ENCODE measurements around the gene SRPK2. TPM values are rescaled to one million over a fixed set of nuclear protein-coding genes. Genes with fewer than 3 reads are reported as not detected.

The SRPK2 gene
- total and polyA plus RNA-seq, 9 donors, result 28.4 to 45.1 (median 34.8) TPM

DNA sequence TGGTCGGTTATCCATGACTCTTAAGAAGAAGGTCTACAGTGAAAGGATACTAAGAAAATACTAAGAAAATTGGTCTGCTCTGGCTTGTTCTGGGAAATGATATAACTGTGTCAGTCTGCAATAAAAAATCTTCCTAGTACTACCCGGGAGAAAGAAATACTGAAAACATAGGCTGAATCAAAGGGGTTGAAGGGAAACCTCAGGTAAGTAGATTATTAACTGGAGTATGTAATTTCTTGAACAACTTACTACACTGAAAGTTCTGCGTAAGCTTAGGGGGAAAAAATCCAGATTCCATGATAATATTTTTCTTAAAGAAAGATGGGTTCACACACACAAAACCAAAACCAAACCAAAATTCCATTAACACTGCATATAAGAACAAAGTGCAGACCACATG is 231.4 kb downstream of the SRPK2 start:
- no peak for DNase-seq
- Histone ChIP-seq H3K27me3 (ENCODE audit: control insufficient read depth, insufficient read depth, low read length) (no peaks in the 10 kb centered on the region), H3K36me3 (ENCODE audit: control insufficient read depth, insufficient read depth, low read length) (peaks cover 11% of the 10 kb centered on the region), H3K4me3 (ENCODE audit: low read length) (no peak overlapping the region), H3K4me1 (ENCODE audit: control insufficient read depth, insufficient read depth, low read length) (no peaks in the 10 kb centered on the region), H3K9me3 (replicated peaks; ENCODE audit: control insufficient read depth, low read depth, low read length) (no peaks in the 10 kb centered on the region), H3K27ac (ENCODE audit: low read length) (no peak overlapping the region)
- no CpG with 5 or more reads among the region's 3 CpGs for WGBS (ENCODE audit: insufficient coverage)

DNA sequence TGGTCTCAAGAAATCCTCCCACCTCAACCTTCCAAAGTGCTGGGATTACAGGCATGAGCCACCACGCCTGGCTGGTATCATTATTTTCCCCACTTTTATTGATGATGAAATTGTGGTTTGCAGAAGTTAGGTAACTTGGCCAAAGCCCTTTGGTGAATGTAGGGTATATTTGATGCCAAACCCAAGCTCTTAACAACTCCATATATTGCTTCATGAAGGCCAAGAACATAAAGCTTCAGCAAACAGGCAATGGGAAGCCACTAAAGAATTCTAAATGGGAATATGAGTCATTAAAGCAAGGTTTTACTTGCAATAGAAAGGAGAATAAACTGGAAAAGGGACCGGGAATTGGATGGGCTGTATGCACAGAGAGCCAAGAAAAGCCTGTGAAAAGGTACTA is 232.0 kb downstream of the SRPK2 start:
- peaks cover 11% of the 10 kb centered on the region for H3K36me3 ChIP-seq (ENCODE audit: control insufficient read depth, insufficient read depth, low read length)
- H3K27ac ChIP-seq (ENCODE audit: low read length), result no peak overlapping the region
- H3K4me1 ChIP-seq (ENCODE audit: control insufficient read depth, insufficient read depth, low read length), result no peaks in the 10 kb centered on the region
- WGBS (ENCODE audit: insufficient coverage), result 100% methylated on average over 1 of the region's 2 CpGs
- H3K27me3 ChIP-seq (ENCODE audit: control insufficient read depth, insufficient read depth, low read length), result no peaks in the 10 kb centered on the region
- no peaks in the 10 kb centered on the region for H3K9me3 ChIP-seq (replicated peaks; ENCODE audit: control insufficient read depth, low read depth, low read length)
- H3K4me3 ChIP-seq (ENCODE audit: low read length), result no peak overlapping the region
- DNase-seq, result no peak

DNA sequence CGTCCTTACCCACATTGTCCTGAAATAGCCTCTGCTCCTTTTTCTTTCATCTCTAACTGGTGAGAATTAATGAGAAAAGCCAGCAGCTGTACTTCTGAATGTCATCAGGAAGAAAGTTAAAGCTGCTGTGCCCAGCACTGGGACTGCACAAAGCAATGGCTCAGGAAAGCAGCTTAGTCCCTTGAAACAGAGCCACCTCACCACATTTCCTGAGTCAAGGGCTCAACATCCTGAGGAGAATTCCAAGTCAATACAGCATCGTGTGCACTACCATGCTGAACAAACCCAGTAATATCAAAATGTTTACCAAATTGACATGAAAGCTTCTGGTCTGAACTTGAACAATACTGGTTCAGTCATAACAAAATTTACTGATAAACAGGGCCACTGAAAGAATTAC is 234.6 kb downstream of the SRPK2 start:
- no peak overlapping the region for H3K4me3 ChIP-seq (ENCODE audit: low read length)
- DNase-seq, result no peak
- H3K4me1 ChIP-seq (ENCODE audit: control insufficient read depth, insufficient read depth, low read length), result no peaks in the 10 kb centered on the region
- 80% methylated on average over 1 of the region's 2 CpGs for WGBS (ENCODE audit: insufficient coverage)
- H3K36me3 ChIP-seq (ENCODE audit: control insufficient read depth, insufficient read depth, low read length), result peaks cover 7% of the 10 kb centered on the region
- H3K27me3 ChIP-seq (ENCODE audit: control insufficient read depth, insufficient read depth, low read length), result no peaks in the 10 kb centered on the region
- no peak overlapping the region for H3K27ac ChIP-seq (ENCODE audit: low read length)
- no peaks in the 10 kb centered on the region for H3K9me3 ChIP-seq (replicated peaks; ENCODE audit: control insufficient read depth, low read depth, low read length)

DNA sequence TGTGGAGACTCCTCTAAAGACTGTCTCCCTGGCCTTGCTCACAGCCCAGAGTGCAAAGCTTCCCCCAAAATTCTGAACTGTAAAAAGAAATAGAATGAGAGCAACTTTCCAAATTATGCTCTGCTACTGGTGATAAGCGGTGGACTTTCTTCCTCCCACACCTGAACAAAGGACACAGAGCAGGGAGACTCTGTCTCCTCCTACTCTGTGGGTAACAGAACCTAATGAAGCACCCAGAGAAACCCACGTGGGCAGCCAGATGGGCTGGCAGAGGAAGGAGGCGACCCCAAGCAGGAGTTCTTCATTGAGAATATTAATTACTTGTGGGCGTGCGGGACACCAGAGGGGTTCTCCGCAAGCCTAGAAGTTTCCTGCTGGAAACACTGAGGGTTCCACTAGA is 235.2 kb downstream of the SRPK2 start:
- 100% methylated on average over 1 of the region's 6 CpGs for WGBS (ENCODE audit: insufficient coverage)
- no peak overlapping the region for H3K4me3 ChIP-seq (ENCODE audit: low read length)
- H3K4me1 ChIP-seq (ENCODE audit: control insufficient read depth, insufficient read depth, low read length), result no peaks in the 10 kb centered on the region
- H3K9me3 ChIP-seq (replicated peaks; ENCODE audit: control insufficient read depth, low read depth, low read length), result no peaks in the 10 kb centered on the region
- no peak for DNase-seq
- H3K27me3 ChIP-seq (ENCODE audit: control insufficient read depth, insufficient read depth, low read length), result no peaks in the 10 kb centered on the region
- H3K27ac ChIP-seq (ENCODE audit: low read length), result no peak overlapping the region
- H3K36me3 ChIP-seq (ENCODE audit: control insufficient read depth, insufficient read depth, low read length), result peaks cover 7% of the 10 kb centered on the region

DNA sequence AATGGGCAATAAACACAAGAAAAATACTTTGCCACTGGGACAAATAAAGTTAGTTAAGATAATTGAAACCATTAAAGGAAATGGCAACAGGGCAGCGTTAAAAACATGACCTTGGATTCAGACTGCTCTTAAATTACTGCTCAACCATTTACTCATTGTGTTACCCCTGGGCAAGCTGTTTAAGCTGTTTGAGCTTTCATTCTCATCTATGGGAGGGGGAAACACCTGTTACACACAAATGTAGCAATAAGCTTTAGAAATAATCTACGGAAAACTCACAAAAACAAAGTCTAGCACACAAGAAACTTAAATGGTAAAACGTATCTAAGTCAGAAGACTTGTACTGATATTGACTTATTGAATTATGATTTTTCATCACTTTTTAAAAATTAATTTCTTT is 237.6 kb downstream of the SRPK2 start:
- H3K36me3 ChIP-seq (ENCODE audit: control insufficient read depth, insufficient read depth, low read length), result peaks cover 7% of the 10 kb centered on the region

DNA sequence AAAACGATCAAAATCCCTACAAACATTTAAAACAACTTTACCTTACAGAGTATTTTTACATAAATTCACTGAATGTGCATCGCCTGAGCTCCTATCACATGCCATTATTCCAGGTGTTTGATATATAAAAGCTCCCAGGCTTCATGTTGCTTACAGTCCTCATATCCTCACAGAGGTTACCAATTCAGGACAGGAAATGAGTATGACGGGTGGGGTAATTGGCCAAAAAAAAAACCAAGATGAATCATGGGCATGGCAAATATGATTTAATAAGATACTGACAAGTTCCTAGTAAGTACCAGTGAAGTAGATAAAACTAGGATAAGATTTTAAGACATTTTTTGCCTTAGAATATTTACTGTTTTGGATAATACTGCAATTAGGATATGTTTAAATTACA is 238.9 kb downstream of the SRPK2 start:
- Histone ChIP-seq H3K27ac (ENCODE audit: low read length) (no peak overlapping the region), H3K9me3 (replicated peaks; ENCODE audit: control insufficient read depth, low read depth, low read length) (no peaks in the 10 kb centered on the region), H3K36me3 (ENCODE audit: control insufficient read depth, insufficient read depth, low read length) (peaks cover 3% of the 10 kb centered on the region), H3K27me3 (ENCODE audit: control insufficient read depth, insufficient read depth, low read length) (no peaks in the 10 kb centered on the region), H3K4me3 (ENCODE audit: low read length) (no peak overlapping the region), H3K4me1 (ENCODE audit: control insufficient read depth, insufficient read depth, low read length) (no peaks in the 10 kb centered on the region)
- WGBS (ENCODE audit: insufficient coverage), result no CpG with 5 or more reads among the region's 3 CpGs
- DNase-seq, result no peak

More for the DNA sequence above, 237.6 kb downstream of the SRPK2 start:
- Histone ChIP-seq H3K4me3 (ENCODE audit: low read length) (no peak overlapping the region), H3K9me3 (replicated peaks; ENCODE audit: control insufficient read depth, low read depth, low read length) (no peaks in the 10 kb centered on the region), H3K27ac (ENCODE audit: low read length) (no peak overlapping the region), H3K27me3 (ENCODE audit: control insufficient read depth, insufficient read depth, low read length) (no peaks in the 10 kb centered on the region), H3K4me1 (ENCODE audit: control insufficient read depth, insufficient read depth, low read length) (no peaks in the 10 kb centered on the region)
- no CpG with 5 or more reads among the region's 3 CpGs for WGBS (ENCODE audit: insufficient coverage)
- no peak for DNase-seq

DNA sequence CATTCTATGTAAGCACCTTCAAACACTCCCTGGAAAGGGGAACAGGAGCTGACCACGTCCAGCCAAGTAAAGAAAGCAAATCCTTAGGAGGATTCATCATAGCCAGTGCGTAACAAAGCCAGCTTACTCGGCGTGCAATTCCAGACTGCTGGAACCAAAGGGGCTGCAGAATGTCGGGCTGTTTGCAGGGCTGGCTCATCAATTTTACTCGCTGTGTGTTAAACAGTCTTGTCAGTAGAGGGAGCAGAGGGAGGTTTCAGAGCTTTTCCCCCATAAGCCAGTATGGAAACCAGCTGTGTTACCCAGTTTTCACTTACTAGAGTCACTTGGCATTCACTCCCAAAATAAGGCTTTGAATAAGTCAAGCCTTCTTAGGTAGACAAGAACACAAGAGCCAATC is 247.7 kb downstream of the SRPK2 start:
- Histone ChIP-seq H3K36me3 (ENCODE audit: control insufficient read depth, insufficient read depth, low read length) (peaks cover 32% of the 10 kb centered on the region), H3K9me3 (replicated peaks; ENCODE audit: control insufficient read depth, low read depth, low read length) (no peaks in the 10 kb centered on the region), H3K4me1 (ENCODE audit: control insufficient read depth, insufficient read depth, low read length) (no peaks in the 10 kb centered on the region), H3K4me3 (ENCODE audit: low read length) (no peak overlapping the region), H3K27me3 (ENCODE audit: control insufficient read depth, insufficient read depth, low read length) (no peaks in the 10 kb centered on the region), H3K27ac (ENCODE audit: low read length) (no peak overlapping the region)
- WGBS (ENCODE audit: insufficient coverage), result 17% methylated on average over 3 of the region's 6 CpGs
- peak; percentile 67 for DNase-seq

DNA sequence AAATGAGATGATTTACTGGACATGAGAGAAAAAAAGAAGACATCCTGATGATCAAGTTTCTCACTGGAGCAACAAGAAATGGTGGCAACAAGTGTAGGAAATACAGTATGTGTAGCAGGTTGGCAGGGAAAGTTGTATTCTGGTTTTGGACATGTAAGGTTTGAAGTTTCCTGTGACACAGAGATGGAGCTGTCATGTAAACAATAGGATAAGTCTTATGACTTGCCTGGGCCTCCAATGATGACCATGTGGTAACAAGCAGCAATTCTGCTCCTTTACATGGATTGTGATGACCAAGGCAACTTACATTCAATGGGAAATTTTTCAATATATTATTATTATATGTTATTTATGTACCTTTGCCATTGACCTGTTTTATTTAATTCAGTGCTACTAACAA is 249.3 kb downstream of the SRPK2 start:
- no peaks in the 10 kb centered on the region for H3K4me1 ChIP-seq (ENCODE audit: control insufficient read depth, insufficient read depth, low read length)
- no peak for DNase-seq
- no peak overlapping the region for H3K4me3 ChIP-seq (ENCODE audit: low read length)
- H3K36me3 ChIP-seq (ENCODE audit: control insufficient read depth, insufficient read depth, low read length), result peaks cover 37% of the 10 kb centered on the region
- H3K9me3 ChIP-seq (replicated peaks; ENCODE audit: control insufficient read depth, low read depth, low read length), result no peaks in the 10 kb centered on the region
- no peak overlapping the region for H3K27ac ChIP-seq (ENCODE audit: low read length)
- no peaks in the 10 kb centered on the region for H3K27me3 ChIP-seq (ENCODE audit: control insufficient read depth, insufficient read depth, low read length)

DNA sequence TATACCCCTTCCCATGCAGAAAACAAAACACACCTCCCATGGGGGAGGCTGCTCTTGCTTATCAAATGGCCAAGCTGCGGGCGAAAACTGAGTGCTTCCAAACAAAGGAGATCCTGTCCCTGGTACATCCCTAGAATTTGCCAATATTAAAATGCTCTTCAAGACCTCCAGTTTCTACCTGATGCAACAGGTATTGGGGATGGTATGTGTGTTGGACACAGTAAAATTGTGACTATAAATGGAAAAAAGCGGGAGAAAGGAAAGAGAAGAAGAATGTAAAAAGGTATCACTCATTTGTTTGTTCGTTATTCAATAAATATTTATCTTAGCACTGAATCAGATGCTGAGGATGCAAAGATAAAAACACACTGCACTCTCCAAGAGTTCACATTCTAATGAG is 250.8 kb downstream of the SRPK2 start:
- H3K36me3 ChIP-seq (ENCODE audit: control insufficient read depth, insufficient read depth, low read length), result peaks cover 47% of the 10 kb centered on the region
- no peaks in the 10 kb centered on the region for H3K9me3 ChIP-seq (replicated peaks; ENCODE audit: control insufficient read depth, low read depth, low read length)
- no peaks in the 10 kb centered on the region for H3K27me3 ChIP-seq (ENCODE audit: control insufficient read depth, insufficient read depth, low read length)
- no peak for DNase-seq
- H3K27ac ChIP-seq (ENCODE audit: low read length), result no peak overlapping the region
- H3K4me3 ChIP-seq (ENCODE audit: low read length), result no peak overlapping the region
- H3K4me1 ChIP-seq (ENCODE audit: control insufficient read depth, insufficient read depth, low read length), result no peaks in the 10 kb centered on the region
- no CpG with 5 or more reads among the region's 4 CpGs for WGBS (ENCODE audit: insufficient coverage)

DNA sequence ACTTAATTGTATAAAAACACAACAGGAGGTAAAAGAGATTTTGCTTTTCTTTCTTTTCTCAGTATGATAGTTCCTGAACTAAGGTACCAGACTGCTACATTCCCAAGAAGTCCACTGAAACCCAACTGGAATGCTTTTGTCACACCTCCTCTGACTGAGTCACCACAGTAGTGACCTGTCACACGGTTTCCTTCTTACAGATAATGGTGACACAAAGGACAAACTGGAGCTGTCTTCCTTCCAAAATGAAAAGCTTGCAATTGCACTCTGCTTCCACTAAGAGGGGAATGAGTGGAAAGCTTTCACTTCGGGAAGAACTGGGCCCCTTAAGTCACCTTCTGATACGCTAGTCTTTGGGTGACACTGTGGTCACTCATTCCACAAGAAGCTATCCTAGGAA is 252.5 kb downstream of the SRPK2 start:
- 81% methylated on average over 2 of the region's 3 CpGs for whole genome bisulfite sequencing (ENCODE audit: insufficient coverage)
- Histone ChIP-seq H3K4me3 (ENCODE audit: low read length) (no peak overlapping the region), H3K36me3 (ENCODE audit: control insufficient read depth, insufficient read depth, low read length) (peaks cover 50% of the 10 kb centered on the region), H3K27ac (ENCODE audit: low read length) (no peak overlapping the region), H3K9me3 (replicated peaks; ENCODE audit: control insufficient read depth, low read depth, low read length) (no peaks in the 10 kb centered on the region), H3K4me1 (ENCODE audit: control insufficient read depth, insufficient read depth, low read length) (no peaks in the 10 kb centered on the region), H3K27me3 (ENCODE audit: control insufficient read depth, insufficient read depth, low read length) (no peaks in the 10 kb centered on the region)
- DNase-seq, result no peak

DNA sequence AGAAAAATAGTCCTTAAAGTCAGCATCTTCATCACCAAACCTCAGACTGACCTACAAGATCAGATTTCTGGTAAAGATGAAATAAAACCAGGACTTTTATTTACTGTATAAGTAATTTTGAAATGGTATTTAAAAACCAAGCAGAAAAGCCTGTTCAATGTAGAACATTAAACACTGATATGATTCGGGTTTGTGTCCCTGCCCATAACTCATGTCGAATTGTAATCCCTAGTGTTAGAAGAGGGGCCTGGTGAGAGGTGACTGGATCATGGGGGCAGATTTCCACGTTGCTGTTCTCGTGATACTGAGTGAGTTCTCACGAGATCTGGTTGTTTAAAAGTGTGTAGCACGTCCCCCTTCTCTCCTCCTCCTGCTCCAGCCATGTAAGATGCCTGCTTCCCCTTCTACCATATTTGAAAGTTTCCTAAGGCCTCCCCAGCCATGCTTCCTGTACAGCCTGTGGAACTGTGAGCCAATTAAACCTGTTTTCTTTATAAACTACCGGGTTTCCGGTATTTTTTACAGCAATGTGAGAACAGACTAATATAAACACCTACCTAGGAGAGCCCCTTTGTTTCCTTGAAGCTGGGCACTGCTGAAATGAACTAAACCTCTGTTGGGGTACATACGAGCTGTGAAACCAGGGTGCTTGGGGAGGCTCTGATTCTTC is 254.6 kb downstream of the SRPK2 start:
- H3K27me3 ChIP-seq (ENCODE audit: control insufficient read depth, insufficient read depth, low read length), result no peaks in the 10 kb centered on the region
- 79% methylated on average over 2 of the region's 9 CpGs for WGBS (ENCODE audit: insufficient coverage)
- H3K4me3 ChIP-seq (ENCODE audit: low read length), result no peak overlapping the region
- DNase-seq, result no peak
- no peaks in the 10 kb centered on the region for H3K4me1 ChIP-seq (ENCODE audit: control insufficient read depth, insufficient read depth, low read length)
- peaks cover 46% of the 10 kb centered on the region for H3K36me3 ChIP-seq (ENCODE audit: control insufficient read depth, insufficient read depth, low read length)
- H3K27ac ChIP-seq (ENCODE audit: low read length), result no peak overlapping the region
- no peaks in the 10 kb centered on the region for H3K9me3 ChIP-seq (replicated peaks; ENCODE audit: control insufficient read depth, low read depth, low read length)

Data from muscle of leg (tissue), 11 donors.